Posterior vena cava (tissue), 2 donors: ENCODE data around the gene SLC25A53. TPM values are rescaled to one million over a fixed set of nuclear protein-coding genes. Genes with fewer than 3 reads are reported as not detected.
"Not testable (repeated sequence)": the region's sequence is repeated elsewhere in the genome, so short reads cannot be mapped to it uniquely, and the experiment has no call there.

ENCODE experiments used
- DNase-seq: peaks from one replicate; pipeline ENCODE4 v3.0.0-alpha.2; 2020; ENCODE audit warnings: low spot score
- intact Hi-C, 2 donors: fragments of 100-400 bp; cut with DNase I; formaldehyde crosslinking; loops; one replicate each; pipeline versions ENCODE4 v1.14.1 to v1.14.2; 2022 to 2023
- total RNA-seq, 2 donors: library from RNA; stranded (reverse); fragmentation: NEBNext Ultra II Directional; extraction: Animal tissue kit (Norgen Biotek cat#: 25700); gene quantifications; one replicate each; pipeline ENCODE4 v1.2.1, GENCODE V29; 2021
- donor health status: DM: yes; HTN: yes; CAD: no.
- donor health status: DM: yes; HTN: yes; CAD: no.

SLC25A53 gene
- total RNA-seq, 2 donors from 2014 or later = 8.2 to 9.1 TPM

DNA sequence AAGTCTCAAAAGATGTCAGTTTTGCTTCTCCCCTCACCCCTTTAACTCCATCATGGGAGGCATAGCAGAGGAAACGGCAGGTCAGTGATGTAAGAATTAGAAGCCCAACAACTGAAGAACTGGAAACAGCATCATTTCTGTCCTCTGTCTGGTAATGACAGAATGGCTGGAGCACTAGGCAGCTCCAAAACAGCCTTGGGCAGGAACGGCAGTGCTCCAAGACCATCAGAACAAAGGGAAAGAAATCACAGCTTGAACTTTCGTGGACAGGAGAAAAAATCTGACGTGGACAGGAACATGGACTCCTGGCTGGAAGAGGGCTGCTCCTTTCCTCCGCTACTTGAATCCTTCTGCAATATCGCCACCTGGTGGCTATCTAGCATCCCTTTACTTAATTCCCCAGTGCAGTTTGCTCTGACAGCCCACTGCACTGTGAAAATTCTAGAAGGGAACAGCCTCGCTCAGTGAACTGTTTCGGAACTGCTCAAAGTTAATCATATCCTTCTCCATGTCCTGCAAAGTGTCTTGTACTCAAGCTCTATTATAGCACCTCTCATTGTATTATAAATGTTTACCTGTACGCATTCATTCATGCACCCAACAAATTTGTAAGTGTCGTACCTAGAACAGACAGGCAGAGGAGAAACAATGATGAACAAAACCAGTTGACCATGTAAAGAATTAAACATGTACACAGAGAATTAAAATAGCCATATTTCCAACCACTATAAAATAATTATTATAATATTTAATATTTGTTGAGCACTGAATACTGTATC is 20.4 kb downstream of the SLC25A53 start:
- intact Hi-C loops = loop anchor here in 1 of 2 donors (10.0 kb wide), 1 partner anchor 292 kb away; no protein-coding TSS in a partner anchor
- no peak for DNase-seq

DNA sequence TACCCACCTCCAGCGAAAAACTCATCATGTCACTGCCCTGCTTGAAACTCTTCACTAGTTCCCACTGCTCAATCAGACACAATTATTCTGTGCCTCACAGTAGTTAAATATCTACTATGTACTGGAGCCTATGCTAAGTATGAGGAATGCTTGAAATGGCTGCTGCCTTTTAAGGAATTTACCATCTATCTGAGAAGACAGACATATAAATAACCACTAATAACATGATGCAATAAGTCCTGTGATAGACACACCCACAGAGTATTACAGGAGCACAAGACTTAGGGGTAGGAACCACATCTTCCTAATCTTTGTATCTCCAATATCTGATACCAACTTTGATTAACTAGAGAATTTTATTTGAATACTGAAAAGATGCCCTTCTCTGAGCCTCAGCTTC is 21.1 kb downstream of the SLC25A53 start:
- intact Hi-C loops = loop anchor here in 1 of 2 donors (10.0 kb wide), 1 partner anchor 291 kb away; no protein-coding TSS in a partner anchor

DNA sequence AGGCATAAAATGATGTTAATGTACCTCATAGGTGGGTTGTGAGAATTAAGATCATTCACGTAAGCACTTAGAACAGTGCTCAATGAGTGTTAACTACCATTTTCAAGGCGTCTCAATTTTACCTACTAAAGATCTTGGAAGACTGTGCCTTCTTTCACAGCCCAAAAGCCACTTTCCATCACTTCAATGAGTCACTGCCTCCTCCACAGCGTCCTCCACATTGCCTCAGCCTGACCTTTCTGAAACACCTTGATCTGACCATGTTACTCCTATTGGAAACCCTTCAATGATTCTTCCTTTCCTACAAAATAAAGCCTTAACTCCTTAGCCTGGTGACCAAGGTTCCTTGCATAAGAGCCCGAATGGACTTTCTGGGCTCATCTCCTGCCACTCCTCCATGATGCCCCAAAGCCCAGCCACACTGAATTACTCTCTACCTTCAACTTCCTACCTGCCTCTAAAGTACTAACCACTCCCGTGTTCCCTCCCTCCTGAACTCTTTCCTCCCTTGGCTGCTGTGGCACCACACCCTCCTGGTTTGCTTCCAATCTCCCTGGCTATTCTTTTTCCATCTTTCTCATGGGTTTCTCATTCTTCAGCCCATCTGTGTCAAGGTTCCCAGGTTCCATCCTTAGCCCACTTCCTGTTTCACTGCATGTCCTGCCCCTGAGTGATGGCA is 22.1 kb downstream of the SLC25A53 start:
- no peak for DNase-seq
- intact Hi-C loops = loop anchor here in 1 of 2 donors (10.0 kb wide), 1 partner anchor 290 kb away; no protein-coding TSS in a partner anchor

More for the DNA sequence above, 21.1 kb downstream of the SLC25A53 start:
- no peak for DNase-seq

- intact Hi-C loops = loop anchor here in 1 of 2 donors (2.0 to 10.0 kb wide), 2 partner anchors 22 to 286 kb away; no protein-coding TSS in a partner anchor
- DNase-seq = no peak
Observed at GRCh38 chrX:104130808-104131207, 26.0 kb downstream of the SLC25A53 start.

DNA sequence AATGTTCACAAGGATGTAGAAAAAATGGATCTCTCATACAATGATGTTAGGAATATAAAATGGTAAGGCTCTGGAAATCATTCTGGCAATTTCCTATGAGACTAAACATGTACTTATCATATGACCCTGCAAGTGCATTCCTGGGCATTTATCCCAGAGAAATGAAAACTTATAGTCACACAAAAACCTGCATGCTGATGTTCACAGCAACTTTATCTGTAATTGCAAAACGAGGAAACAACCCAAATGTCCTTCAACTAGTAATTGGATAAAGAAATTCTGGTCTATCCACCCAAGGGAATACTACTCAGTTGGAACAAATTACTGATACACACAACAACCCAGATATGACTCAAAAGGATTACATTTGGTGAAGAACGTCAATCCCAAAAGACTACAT is 30.0 kb downstream of the SLC25A53 start:
- DNase-seq = no peak

DNA sequence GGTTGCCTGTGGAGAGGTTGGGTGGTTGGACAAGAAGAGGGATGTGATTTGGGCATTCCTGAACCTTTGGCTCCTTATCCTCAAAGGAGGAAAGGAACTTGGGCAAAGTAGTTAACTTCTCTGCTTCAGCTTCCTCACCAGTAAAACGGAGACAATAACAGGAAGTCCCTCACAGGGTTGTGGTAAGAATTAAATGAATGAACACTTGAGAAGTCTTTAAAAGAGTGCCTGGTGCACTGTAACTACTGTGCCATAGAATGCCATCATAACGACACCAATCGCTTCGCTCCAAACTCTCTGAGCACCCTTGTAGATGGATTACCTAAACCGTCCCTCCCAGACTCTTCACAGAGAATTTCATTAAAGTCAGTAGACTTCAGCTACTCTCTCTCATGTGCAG is 34.0 kb downstream of the SLC25A53 start:
- intact Hi-C loops = no loop called here
- DNase-seq = no peak

More for the DNA sequence above, 30.0 kb downstream of the SLC25A53 start:
- intact Hi-C loops = no loop called here

DNA sequence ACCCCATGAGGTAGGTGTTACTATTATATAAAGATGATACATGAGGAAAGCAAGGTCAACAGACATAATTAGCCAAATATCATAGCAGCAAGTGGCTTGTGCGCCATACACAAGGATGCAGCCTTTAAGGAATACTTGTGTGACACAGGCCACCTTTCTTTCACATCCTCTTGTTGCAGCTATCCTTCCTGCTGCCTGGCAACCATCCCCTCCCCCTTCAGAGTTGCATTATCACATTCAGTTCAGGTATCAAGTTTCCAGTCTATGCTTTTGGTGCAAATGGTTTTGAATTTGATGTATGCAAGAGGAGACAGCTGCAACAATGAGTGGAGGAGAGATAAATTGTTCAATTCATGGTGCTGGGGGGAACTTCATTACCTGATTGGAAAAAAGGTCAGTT is 38.0 kb downstream of the SLC25A53 start:
- DNase-seq = no peak
- intact Hi-C loops = no loop called here

- intact Hi-C loops = no loop called here
- DNase-seq = no peak
Observed at GRCh38 chrX:104117759-104118158, 39.0 kb downstream of the SLC25A53 start.

GRCh38 chrX:104113222-104113965 is 43.4 kb downstream of the SLC25A53 start:
- intact Hi-C loops = loop anchor here in 1 of 2 donors (5.0 kb wide), 1 partner anchor 1401 kb away; the partner anchor contains the start of gene GPRASP2
- DNase-seq = no peak

DNA sequence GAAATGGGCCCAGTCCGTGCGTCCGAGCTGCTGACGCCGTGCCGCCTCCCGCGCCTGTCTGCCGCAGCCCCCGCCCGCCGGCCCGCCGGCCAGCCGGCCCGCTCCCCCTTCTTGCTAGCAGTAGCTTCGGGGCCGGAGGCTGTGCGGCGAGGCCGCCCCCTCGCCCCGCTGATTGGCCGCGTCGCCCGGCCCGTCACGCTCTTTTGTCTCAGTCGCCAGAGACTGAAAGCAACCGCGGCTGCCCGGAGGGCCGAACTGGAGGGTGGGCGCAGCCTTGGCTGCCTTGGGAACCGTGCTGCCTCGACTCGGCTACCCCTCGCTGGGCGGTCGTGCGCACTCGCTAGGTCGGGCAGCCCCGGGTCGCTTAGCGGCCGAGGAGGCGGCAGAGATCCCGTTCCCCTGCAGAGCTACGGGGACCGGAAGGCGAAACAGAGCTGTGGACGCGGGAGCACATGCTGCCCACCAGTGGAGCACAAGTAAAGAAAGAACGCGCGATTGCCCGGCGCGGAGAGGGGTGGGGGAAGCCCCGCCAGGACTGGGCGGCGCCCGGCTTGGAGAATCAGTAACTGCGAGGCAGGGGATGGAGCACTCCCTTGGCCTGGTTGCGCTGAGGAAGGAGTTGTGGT is 44.4 kb downstream of the SLC25A53 start, which contains the start of gene ZCCHC18:
TSS of gene ZCCHC18 (plus strand) at position 198 of the 626 bp plus-strand sequence. CDS start 1,589 bp downstream, outside the sequence.
- DNase-seq = peak; percentile 83
- intact Hi-C loops = loop anchor here in 1 of 2 donors (5.0 kb wide), 1 partner anchor 1400 kb away; the partner anchor contains the start of gene GPRASP2

- DNase-seq = not testable (repeated sequence)
- intact Hi-C loops = loop anchor here in 1 of 2 donors (5.0 kb wide), 1 partner anchor 1398 kb away; the partner anchor contains the start of gene GPRASP2
Observed at GRCh38 chrX:104110491-104111240, 46.1 kb downstream of the SLC25A53 start.

DNA sequence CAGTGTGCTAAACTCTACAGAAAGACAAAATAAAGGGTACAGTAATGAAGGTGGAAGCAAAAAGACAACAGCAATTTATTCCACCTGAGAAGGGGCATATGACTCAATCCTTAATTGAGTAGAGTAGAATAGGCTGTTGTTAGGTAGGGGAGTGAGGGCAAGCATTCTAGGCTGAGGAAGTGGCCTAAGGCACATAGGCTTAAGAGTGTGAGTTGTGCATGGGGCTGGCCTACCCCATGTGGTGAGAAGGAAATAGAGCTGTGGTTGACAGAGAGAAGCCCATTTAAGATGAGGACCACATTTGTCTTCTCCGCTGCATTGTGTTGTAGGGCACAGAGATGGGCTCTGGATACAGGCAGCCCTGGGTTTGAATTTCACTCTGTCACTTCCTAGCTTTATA is 47.9 kb downstream of the SLC25A53 start:
- intact Hi-C loops = loop anchor here in 1 of 2 donors (2.0 kb wide), 1 partner anchor 22 kb away; no protein-coding TSS in a partner anchor
- no peak for DNase-seq

DNA sequence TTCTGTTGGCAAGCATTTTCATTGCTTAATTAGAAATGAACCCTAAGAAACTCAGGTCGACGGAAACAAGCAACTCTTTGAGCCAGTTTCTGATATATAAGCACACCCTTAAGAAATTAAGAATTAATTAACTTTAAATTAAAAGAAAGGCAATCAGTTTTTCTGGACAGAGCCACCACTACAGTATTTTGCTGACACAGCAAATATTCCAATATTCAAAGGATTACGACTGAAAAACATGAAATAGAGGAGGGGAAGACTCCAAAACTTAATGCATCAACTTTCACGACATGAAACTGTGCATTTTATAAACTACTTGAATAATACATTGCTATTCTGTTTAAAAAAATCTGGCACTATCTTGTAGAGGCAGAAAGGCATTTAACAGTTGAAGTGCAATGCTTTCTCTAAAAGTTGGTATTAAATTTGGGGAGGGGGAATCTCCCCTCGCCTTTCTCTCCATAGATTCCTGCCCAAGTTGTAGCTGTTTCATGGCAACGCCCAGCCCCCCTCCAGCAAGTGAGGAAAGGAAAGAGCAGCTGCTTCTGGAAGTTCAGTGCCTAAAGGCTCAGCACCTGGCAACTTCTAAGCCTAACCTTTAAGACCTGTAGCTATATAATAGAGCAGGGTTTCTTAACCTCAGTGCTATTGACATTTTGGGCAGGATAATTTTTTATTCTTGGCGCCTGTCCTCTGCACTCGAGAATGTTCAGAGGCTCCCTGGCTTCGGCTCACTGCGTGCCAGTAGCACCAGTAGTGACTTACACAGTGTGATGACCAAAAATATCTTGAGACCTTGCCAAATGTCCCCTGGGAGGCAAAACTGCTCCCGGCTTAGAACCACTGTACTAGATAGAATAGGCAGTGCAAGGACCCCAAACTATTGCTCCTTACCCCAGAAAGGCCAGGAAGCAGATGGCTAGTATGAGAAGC is 51.2 kb downstream of the SLC25A53 start:
- no peak for DNase-seq
- intact Hi-C loops = no loop called here

GRCh38 chrX:104104676-104105075 is 52.1 kb downstream of the SLC25A53 start:
- DNase-seq = no peak
- intact Hi-C loops = no loop called here

DNA sequence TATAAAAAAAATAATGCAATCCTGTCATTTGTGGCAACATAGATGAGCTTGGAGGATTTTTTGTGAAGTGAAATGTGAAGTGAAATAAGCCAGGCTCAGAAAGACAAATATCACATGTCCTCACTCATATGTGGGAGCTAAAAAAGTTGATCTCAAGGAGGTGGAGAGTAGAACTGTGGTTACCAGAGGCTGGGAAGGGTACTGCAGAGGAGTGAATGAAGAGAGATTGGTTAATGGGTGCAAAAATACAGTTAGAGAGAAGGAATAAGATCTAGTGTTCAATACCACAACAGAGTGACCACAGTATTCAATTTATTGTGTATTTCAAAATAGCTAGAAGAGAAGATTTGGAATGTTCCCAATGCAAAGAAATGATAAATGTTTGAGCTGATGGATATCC is 57.9 kb downstream of the SLC25A53 start:
- no peak for DNase-seq
- intact Hi-C loops = no loop called here

- intact Hi-C loops = no loop called here
- DNase-seq = no peak
Observed at GRCh38 chrX:104098151-104098808, 58.5 kb downstream of the SLC25A53 start.
